ENCODE data around the gene SPG7.

GRCh38 chr16:89589241-89589926 is 81.2 kb downstream of the SPG7 start:
- no peak for TF ChIP-seq ZBTB7A (IDR thresholded peaks at IDR 0.05; ENCODE audit: low read depth)
- no peak for TF ChIP-seq REST (IDR thresholded peaks at IDR 0.05; ENCODE audit: low read depth)
- TF ChIP-seq EGR1 (IDR thresholded peaks at IDR 0.05), result no peak
- TF ChIP-seq MAX (IDR thresholded peaks at IDR 0.05), result no peak
- TF ChIP-seq TAF1 (IDR thresholded peaks at IDR 0.05; ENCODE audit: low read depth), result no peak
- TF ChIP-seq NFIC (IDR thresholded peaks at IDR 0.05), result no peak
- TF ChIP-seq EP300 (IDR thresholded peaks at IDR 0.05; ENCODE audit: borderline replicate concordance), result no peak
- TF ChIP-seq RAD21 (IDR thresholded peaks at IDR 0.05; ENCODE audit: low read depth), result no peak
- no peak for TF ChIP-seq YY1 (IDR thresholded peaks at IDR 0.05; ENCODE audit: low read depth)
- TF ChIP-seq CREB1 (IDR thresholded peaks at IDR 0.05; ENCODE audit: low read depth), result no peak
- TF ChIP-seq USF1 (IDR thresholded peaks at IDR 0.05), result no peak
- TF ChIP-seq TEAD4 (IDR thresholded peaks at IDR 0.05), result no peak
- TF ChIP-seq TCF12 (IDR thresholded peaks at IDR 0.05; ENCODE audit: low read depth), result no peak
- no peak for TF ChIP-seq CEBPB (IDR thresholded peaks at IDR 0.05)

Data from Ishikawa (cell line).